HS-27A (cell line): Measurements from ENCODE around the gene ZNF57.
"Not testable (repeated sequence)": the region's sequence is repeated elsewhere in the genome, so short reads cannot be mapped to it uniquely, and the experiment has no call there.

Source experiments
- DNase-seq: peaks from one replicate; pipeline ENCODE4 v3.0.0-alpha.2; 2012; ENCODE audit warnings: low read depth, missing footprints

The ZNF57 gene

DNA sequence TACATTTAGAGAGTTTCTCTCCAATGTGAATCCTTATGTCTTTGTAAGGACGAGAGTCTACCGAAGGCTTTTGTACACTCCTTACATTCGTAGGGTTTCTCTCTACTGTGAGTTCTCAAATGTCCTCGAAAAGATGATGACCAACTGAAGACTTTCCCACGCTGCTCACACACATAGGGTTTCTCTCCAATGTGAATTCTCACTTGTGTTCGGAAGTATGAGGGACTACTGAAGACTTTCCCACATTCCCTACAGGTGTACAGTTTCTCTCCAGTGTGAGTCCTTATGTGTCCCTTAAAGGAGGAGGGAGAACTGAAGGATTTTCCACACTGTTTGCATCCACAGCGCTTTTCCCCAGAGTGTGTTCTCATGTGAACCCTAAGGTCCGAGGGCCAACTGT is 4.0 kb upstream of the ZNF57 start:
- DNase-seq, result no peak

DNA sequence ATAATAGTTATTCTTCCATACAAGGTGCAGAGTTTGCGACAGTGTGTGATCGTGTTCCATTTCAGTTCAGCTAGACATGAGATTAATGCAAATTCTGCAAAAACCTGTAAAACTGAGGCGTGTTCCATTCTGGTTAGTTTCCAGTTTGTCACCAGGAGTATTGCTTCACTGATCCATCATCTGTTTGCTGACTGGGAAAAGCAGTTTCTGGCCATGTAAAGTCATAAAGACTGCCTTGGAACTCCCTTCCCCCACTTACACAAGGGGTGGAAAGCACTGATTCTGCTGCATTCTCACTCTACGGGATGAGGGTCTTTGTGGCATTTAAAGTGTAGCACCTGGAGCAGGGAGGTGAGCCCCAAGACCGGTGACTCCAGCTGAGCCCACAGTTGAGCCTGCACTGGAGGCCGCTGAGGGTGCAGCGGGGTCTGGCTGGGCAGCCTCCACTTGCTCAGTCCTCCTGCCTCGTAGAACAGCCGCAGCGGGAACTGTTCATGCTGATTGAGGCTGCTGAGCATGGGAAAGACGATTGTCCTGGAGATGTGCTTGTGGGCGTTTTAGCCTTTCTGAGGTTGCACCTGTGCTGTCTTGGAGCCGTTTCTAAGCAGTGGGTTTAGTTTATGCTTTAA is 2.0 kb downstream of the ZNF57 start:
- no peak for DNase-seq

DNA sequence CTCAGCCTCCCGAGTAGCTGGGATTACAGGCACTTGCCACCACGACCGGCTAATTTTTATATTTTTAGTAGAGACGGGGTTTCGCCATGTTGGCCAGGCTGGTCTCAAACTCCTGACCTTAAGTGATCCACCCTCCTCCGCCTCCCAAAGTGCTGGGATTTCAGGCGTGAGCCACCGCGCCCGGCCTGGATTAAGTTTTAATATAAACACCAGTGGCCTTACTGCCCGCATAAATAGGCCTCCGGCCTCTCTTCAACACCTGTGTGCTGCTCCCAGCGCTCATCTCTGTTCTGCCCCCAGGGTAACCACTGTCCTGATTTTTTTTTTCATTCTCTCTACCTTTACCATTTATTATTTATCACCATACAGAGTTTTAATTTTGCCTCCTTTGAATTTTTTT is 2.6 kb downstream of the ZNF57 start:
- not testable (repeated sequence) for DNase-seq

DNA sequence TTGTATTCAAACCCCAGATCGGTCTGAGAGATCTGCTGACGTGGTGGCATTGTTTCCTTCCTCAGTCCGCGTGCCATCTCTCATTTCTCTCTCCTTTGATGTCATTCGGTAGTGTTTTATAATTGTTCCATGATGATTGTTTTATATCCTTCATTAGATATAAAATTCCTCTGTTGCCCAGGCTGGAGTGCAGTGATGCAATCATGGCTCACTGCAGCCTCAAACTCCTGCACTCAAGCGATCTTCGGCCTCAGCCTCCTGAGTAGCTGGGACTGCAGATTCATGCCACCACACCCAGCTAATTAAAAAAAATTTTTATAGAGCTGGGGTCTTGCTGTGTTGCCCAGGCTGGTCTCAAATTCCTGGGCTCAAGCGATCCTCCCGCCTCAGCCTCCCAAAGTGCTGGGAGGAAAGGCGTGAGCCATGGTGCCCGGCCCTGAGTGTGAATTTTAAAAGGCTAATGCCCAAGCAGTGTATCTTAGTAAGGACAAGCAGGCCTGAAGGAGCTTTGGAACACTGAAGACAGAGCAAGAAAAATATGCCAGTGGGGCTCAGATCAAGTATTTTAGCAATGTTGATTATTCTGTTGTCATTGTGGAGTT is 5.3 kb downstream of the ZNF57 start:
- no peak for DNase-seq

DNA sequence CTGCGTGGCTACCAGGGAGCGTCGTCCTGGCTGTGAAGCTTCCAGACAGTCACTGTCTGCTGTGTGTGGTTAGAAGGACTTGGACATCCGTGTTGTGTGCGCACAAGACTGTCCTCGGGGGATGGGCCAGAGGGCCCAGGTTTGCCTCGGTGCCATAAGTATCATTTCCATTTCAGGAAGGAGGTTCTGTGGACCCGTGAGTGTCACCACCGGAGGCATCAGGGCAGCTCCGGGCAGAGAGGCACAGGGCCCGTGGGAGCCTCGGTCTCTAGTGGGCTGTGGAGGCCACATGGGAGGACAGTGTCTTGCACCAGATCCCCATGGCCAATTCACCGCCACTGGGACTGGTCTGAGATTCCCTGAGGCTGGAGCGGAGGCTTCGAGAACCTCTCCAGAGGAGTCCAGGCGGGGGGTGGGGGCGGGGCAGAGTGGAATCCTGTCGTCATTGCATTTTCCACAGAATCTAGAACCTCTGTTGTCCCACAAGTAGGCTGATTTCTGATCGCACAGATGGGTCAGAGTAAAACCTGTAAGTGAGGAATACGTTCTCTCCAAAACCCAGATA is 6.0 kb downstream of the ZNF57 start:
- DNase-seq, result no peak

DNA sequence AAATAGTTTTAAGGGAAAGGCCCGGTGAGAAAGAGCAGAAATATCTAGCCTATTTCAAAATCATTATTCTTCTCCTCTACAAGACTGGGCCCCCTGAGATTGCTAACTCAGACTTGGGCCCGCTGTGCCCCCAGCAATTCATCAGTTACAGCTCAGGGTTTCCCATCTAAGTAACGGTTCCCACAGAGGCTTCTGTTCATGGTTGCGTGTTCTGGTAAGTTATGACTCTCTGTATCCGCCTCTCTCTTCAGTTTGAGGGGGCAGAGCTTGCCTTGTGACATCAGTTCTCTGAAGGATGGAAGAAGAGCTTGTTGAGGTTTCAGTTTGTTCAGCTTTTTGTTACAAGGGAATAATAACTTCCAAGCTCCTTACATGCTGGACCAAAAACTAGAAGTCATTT is 11.6 kb downstream of the ZNF57 start:
- no peak for DNase-seq

DNA sequence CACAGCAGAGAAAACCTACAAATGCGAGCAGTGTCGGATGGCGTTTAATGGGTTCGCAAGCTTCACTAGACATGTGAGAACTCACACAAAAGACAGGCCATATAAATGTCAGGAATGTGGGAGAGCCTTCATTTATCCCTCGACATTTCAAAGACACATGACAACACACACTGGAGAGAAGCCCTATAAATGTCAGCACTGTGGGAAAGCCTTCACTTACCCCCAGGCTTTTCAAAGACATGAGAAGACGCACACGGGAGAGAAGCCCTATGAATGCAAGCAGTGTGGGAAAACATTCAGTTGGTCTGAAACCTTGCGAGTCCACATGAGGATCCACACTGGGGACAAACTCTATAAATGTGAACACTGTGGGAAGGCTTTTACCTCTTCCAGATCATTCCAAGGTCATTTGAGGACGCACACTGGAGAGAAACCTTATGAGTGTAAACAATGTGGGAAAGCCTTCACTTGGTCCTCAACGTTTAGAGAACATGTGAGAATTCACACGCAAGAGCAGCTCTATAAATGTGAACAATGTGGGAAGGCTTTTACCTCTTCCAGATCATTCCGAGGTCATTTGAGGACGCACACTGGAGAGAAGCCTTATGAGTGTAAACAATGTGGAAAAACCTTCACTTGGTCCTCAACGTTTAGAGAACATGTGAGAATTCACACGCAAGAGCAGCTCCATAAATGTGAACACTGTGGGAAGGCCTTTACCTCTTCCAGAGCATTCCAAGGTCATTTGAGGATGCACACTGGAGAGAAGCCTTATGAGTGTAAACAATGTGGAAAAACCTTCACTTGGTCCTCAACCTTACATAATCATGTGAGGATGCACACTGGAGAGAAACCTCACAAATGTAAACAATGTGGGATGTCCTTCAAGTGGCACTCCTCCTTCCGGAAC is 16.8 kb downstream of the ZNF57 start:
- no peak for DNase-seq

DNA sequence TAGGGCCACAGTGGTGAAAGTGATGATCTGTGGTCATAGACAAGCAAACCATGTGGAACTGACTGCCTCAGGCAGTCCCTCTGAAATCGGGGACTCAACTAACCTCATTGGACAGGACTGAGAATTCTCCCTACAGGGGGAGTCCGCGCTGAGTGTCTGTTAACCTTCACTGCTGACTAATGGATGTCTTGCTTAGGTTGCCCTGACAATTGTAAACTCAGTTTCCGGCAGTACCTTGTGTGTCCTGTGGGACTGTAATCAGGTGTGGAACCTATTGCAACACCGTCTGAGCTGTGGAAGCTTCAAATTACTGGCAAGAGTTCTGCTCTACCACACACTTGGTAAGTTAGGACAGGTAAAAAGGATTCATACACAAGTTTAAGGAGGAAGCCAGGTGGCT is 22.3 kb downstream of the ZNF57 start:
- DNase-seq, result no peak

DNA sequence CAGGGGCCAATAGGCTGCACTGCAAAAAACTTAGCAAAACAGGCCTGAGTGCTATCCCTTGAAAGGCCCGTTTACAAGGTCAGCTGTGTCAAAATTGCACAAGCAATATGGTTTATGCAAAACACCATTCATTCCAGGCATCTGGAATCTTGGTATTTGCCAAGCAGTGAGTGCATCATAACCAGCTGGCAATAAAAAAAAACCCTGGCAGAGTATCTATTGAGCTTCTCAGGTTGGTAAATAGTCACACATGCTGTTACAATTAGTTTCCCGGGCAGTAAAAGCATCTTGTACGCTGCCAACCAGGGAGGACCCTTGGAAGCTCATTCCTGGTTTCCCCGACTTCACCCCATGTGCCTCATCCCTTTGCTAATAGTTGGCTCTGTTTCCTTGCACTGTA is 22.8 kb downstream of the ZNF57 start:
- DNase-seq, result no peak

DNA sequence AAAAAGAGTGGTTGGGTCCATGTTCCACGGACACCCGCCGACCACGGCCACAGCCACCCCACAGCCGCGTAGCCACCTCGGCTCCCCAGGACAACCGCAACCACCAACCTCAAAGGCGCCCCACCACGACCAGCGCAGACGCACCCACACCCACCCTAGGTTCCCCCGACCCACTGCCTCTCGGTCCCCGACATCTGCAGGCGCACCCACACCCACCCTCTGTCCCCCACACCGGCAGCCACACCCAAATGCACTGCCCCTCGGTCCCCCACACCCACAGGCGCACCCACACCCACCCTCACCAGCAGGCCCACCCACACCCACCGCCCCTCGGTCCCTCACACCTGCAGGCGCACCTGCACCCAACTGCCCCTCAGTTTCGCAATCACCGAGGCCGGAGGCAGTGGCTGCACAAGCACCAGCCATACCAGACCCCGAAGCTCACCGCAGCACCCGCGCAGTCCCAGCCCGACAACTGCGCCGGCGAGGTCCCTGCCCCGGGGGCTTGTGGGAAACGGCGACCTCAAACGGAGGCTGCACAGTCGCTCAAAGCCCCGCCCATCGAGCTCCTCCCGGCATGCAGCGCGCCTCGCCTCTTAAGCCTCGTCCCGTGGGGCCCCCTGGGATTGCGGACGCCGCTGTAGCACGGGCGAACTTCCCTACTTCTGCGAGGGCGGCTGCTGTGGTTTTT is 25.8 kb downstream of the ZNF57 start:
- DNase-seq, result no peak

DNA sequence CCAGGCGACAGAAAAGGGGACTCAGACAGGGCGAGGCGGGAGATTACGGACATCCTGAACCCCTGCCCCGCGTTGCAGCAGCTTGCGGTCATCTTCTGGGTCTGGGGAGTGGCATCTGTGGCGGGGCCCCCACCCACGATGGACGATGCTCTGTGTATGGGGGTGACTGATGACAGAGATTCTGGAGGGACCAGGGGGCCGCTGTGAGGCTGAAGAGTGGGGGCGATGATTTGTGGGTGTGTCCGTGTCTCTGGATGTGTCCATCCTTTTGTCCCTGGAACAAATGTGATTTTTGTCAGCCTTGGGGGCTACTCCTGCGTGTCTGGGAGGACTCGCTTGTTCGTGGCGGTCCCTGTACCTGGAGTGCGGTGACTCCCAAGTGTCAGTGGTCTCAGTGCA is 26.3 kb downstream of the ZNF57 start:
- DNase-seq, result no peak

DNA sequence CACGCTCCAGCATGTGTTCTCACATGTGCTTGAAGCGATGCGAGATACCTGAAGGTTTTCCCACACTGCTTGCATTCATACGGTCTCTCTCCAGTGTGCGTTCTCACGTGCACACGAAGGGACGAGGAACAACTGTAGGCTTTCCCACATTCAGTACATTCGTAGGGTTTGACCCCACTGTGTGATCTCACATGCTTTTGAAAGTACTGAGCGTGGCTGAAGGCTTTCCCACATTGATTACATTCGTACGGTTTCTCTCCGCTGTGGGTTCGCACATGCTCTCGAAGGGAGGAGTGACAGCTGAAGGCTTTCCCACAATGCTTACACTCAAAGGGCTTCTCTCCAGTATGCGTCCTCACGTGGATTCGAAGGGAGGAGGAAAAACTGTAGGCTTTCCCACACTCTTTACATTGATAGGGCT is 32.8 kb downstream of the ZNF57 start:
- DNase-seq, result no peak

DNA sequence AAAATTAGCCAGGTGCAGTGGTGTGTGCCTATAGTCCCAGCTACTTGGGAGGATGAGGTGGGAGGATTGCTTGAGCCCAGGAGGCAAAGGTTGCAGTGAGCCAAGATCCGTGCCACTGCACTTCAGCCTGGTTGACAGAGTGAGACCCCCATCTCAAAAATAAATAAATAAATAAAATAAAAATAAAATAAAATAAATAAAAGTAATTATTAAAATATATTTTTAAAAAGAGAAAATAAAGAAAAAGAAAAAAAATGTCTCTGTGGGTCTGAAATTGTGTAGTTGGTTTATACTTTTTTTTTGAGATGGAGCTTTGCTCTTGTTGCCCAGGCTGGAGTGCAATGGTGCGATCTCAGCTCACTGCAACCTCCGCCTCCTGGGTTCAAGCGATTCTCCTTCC is 35.1 kb downstream of the ZNF57 start:
- DNase-seq, result not testable (repeated sequence)

DNA sequence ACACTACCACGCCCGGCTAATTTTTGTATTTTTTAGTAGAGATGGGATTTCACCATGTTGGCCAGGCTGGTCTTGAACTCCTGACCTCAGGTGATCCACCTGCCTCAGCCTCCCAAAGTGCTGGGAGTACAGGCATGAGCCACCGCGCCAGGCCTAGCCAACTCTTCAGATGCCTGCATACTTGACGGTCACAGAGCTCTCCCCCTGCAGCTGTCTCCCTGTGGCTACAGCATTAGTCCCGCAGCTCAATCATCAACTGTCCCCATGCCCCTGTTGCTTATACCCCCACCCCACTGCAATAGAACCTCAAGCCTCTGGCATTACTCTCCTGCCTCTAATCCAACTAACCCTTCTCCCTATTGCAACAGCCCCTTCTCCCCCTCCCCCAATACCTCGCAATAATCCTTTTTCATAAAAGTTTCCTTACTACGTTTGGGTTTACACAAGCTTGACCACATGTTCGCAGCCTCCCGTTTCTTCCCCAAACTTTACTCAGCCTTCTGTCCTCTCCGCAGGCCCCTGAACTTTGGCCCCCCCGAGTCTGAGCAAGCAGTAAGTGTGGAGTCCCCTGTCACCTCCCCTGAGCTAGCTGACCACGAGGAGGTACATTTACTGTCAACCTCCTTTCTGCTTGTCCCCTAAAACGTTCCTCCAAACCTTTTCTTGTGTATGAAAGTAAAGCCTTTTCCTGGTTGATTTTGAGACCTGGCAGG is 42.4 kb downstream of the ZNF57 start:
- DNase-seq, result no peak

DNA sequence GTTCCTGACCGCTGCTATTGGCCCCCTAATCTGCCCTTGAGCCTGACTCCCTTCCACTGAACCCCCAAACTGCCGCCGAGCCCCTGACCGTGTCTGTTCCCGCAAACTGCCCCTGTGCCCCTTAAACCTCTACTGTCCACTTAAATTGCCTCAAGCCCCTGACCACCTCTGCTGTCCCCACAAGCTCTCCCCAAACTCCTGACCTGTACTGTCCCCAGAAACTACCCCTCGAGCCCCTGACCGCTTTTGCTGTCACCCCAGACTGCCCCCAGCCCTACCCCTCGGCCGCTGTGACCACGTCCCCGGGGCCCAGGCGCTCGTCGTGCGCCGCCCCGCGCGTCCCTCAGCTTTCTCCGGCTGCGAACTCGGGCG is 43.7 kb downstream of the ZNF57 start:
- no peak for DNase-seq

DNA sequence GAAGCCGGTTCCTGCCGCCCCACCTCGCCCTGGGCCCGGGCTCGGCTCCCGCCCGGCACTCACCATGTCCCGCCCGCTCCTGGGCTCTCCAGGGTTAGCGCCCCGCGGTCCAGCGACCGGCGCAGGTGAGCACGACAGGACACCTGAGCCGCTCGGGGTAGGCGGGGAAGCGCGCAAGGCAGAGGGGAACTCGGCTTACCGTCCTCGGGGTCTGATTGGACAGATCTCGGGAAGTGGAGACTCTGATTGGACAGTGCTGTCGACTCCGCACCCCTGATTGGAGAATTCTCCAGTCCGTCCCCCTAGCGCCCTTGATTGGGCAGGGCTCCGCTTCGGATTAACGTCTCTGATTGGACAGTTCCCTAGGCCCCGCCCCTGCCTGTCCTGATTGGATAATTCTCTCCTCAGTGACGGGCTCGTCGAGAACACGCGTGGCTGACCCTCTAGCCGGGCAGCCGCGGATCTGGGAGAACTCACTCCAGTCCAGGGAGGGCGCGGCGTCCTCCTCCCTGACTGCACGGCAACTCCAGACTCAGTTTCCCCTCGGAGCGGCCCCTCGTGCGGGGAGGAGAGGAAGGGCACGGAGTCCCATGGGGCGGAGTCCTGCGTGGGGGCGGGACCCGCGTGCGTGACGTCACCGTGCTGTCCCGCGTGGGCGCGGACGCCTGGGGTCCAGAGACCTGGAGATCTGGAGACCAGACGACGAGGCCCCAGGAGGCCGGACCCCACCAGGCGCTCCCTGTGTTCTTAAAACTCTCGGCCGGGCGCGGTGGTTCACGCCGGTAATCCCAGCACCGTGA is 44.2 kb downstream of the ZNF57 start, which contains the start of gene ZNF77:
Gene ZNF77 (minus strand): TSS at position 197 of the 800 bp plus-strand sequence. CDS start 131 bp downstream, at position 66.
- DNase-seq, result peak; percentile 92

DNA sequence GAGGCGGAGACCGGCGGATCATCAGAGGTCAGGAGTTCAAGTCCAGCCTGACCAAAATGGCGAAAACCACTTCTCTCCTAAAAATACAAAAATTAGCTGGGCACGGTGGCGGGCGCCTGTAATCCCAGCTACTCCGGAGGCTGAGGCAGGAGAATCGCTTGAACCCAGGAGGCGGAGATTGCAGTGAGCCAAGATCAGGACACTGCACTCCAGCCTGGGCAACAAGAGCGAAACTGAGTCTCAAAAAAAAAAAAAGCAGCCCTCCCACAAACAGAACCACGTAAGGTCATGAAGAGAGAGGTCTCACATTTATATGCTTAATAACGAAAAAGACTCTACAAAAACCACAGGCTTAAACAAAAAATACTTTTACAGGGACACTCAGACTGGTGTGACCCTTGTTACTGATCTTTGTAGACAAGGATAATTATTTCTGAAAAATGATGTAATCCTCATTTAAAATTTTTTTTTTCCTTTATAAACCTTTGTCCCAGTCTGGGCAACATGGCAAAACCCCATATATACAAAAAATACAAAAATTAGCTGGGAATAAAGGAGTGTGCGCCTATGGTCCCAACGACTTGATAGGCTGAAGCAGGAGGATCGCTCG is 45.0 kb downstream of the ZNF57 start:
- no peak for DNase-seq

DNA sequence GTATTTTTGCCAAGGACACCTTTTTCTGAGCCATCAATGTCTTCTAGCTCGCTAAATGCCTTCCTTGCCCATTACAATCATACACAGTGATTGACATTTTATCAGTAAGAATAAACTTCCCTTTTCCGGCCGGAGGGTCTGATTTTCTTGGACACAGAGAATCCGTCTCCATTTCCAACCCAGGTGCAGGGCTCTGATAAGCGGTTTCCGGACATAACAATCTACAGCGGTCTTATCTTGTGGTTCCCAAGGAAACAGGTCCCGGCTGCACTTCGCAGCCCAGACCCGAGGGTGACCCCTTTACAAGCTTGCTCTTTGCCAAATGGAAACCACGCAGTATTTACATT is 49.2 kb downstream of the ZNF57 start:
- no peak for DNase-seq

DNA sequence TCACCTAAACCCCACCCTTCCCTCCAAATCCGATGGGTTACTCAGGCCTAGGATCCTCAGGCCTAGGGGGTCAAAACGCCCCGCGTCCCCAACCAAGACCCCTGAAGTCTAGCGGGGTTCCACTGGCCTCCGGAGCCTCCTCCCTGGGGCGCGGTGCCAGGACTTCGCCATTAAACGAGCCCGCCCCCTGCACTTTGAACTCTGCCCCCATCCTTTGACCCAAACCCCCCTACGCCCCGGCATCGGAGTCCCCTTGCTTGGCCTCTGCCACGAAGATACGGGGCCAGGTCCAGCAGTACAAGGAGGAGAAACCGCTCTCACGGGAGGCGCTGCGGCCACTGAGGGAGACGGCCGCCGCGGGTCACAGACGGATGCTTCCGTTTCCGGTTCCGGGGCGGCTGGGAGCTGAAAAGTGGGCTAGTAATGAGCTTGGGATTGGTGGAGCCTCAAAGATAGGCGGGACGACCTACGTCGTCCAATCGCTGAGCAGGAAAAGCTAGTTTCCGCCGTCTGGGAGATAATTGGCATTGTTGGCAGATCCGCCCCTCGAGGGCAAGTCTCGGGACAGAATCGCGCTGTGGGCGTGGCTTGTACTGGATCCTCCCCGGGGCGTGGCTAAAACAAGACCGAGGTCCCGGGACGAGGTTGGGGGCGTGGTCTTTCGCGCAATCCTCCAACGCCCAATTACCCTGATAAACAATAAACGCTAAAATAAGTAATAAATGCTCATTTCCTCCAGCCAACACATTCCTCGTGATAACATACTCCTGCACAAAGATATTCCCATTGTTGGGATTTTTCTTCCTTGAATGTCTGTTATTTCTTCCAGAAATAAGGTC is 49.8 kb downstream of the ZNF57 start:
- peak; percentile 93 for DNase-seq
